Fibroblast of mammary gland (primary cell): Measurements from ENCODE around the gene LUZP1.
A peak's percentile ranks its signal among the peaks of the same experiment; 100 is the strongest.

ENCODE experiments used
- DNase-seq: peaks from one replicate; pipeline ENCODE4 v3.0.0-alpha.2; 2010; ENCODE audit warnings: low read depth
- H3K4me3 ChIP-seq: 2 replicates; pipeline ENCODE4 v1.5.1; 2011; ENCODE audit warnings: low read depth, mild to moderate bottlenecking, low read length, moderate library complexity; ENCODE audit not compliant: control insufficient read depth
- TF ChIP-seq, protein P1 (sequence below): conservative IDR thresholded peaks from 2 replicates; pipeline ENCODE4 v1.5.1; 2011; ENCODE audit warnings: low read depth, low read length, inconsistent platforms; ENCODE audit not compliant: control insufficient read depth, insufficient read depth

Gene LUZP1

DNA sequence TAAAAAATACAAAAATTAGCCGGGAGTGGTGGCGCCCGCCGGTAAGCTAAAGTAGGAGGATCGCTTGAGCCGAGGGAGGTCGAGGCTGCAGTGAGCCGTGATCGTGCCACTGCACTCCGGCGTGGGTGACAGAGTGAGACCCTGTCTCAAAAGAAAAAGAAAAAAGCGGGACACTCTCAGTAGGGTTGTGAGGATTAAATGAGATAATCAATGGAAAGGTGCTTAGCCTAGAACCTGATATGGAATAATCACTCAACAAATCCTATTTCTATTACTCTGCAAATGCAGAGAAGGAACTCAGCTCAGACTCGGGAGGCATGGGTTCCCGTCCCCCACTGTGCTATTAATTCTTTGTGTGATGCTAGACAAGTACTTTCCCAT is 529 bp upstream of the LUZP1 start:
- TF ChIP-seq, protein P1, sequence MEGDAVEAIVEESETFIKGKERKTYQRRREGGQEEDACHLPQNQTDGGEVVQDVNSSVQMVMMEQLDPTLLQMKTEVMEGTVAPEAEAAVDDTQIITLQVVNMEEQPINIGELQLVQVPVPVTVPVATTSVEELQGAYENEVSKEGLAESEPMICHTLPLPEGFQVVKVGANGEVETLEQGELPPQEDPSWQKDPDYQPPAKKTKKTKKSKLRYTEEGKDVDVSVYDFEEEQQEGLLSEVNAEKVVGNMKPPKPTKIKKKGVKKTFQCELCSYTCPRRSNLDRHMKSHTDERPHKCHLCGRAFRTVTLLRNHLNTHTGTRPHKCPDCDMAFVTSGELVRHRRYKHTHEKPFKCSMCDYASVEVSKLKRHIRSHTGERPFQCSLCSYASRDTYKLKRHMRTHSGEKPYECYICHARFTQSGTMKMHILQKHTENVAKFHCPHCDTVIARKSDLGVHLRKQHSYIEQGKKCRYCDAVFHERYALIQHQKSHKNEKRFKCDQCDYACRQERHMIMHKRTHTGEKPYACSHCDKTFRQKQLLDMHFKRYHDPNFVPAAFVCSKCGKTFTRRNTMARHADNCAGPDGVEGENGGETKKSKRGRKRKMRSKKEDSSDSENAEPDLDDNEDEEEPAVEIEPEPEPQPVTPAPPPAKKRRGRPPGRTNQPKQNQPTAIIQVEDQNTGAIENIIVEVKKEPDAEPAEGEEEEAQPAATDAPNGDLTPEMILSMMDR, result no peak
- DNase-seq, result no peak
- H3K4me3 ChIP-seq, result peak overlapping the region; percentile 91

DNA sequence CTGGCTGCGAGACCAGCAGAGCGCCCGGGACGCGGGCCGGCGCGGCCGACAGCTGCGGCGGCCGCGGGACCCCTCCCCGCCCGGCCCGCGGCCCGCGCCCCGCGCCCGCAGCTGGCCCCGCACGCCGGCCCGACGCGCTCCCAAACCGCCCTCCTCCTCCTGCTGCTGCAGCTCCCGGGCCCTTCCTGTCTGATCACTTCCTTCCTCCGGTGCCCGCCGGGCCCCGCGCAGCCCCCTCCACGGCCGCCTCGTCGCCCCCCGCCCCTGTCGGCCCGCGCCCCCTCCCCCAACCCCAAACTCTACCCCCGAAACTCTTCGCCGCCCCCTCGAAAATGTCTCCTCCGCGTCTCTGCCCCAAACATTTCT is 594 bp downstream of the LUZP1 start:
- TF ChIP-seq, protein P1, result no peak

DNA sequence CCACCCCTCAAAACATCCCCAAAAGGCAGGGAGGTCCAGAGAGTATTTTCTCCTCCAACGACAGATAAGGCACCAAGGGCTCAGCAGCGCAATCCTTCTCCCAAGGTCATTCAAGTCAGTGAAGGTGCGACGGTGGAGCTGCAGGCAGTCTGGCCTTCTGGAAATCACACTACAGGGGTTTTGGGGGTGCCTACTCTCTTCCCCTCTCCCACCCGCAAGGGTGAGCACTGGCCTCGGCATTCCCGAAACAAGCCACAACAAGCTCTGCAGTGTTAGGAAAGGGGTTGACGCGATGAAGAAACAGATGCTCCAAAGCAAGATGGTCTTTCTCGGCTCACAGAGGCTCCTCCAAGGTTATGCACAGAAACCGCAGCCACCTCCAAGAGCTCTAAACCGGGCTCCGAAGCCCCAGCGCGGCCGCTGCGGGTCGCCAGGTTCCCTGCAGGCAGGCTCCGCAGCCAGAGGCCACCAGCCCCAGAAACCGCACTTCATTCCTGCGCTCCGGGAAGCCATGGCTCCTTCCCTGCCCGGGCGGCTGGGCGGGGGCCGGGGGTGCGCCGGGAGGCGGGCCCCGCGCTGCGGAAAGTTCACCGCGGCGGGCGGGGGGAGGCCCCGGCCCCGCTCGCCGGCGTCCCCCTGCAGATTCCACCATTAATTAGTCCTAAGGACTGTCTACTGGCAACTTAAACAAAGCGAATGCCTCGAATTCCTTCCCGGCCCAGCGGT is 1.1 kb downstream of the LUZP1 start:
- peak overlapping the region; percentile 91 for H3K4me3 ChIP-seq
- peak; percentile 44 for DNase-seq
- TF ChIP-seq, protein P1, result no peak

More for the DNA sequence above, 594 bp downstream of the LUZP1 start:
- no peak for DNase-seq
- H3K4me3 ChIP-seq, result peak overlapping the region; percentile 91

DNA sequence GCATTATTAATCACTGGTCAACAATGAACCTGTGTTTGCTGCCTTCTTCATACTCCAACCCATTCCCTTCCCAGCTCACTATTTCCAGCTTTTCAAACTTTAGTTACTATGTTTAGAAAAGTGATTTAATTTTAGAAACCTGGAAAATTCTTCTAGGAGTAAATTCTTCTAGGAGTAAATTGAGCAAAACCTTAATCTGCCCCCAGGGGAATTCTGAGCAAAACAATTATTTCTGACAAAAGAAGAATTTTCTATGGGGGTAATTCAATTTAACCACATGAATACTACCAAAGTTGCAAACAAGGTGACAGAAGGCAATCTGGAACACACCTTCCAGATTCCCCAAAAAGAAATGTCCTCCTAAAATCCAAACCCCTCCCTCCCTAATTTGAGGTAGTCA is 1.8 kb downstream of the LUZP1 start:
- DNase-seq, result no peak
- peak overlapping the region; percentile 91 for H3K4me3 ChIP-seq
- TF ChIP-seq, protein P1, result no peak

DNA sequence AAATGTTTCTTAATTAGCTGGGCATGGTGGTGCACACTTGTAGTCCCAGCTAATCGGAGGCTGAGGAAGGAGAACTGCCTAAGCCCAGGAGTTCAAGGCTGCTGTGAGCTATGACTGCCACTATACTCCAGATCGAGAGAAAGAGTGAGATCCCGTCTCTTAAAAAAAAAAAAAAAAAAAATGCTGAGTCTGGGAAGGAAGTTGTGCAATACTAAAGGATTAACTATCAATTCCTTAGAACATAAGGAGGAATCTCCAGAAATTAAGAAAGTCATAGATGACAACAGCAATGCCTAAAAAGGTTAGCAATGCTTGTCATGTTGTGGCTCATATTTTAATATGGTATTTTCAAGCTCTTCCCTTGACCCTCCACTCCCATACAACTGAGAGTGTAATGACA is 5.3 kb downstream of the LUZP1 start:
- H3K4me3 ChIP-seq, result no peak overlapping the region
- TF ChIP-seq, protein P1, result no peak
- peak; percentile 40 for DNase-seq

DNA sequence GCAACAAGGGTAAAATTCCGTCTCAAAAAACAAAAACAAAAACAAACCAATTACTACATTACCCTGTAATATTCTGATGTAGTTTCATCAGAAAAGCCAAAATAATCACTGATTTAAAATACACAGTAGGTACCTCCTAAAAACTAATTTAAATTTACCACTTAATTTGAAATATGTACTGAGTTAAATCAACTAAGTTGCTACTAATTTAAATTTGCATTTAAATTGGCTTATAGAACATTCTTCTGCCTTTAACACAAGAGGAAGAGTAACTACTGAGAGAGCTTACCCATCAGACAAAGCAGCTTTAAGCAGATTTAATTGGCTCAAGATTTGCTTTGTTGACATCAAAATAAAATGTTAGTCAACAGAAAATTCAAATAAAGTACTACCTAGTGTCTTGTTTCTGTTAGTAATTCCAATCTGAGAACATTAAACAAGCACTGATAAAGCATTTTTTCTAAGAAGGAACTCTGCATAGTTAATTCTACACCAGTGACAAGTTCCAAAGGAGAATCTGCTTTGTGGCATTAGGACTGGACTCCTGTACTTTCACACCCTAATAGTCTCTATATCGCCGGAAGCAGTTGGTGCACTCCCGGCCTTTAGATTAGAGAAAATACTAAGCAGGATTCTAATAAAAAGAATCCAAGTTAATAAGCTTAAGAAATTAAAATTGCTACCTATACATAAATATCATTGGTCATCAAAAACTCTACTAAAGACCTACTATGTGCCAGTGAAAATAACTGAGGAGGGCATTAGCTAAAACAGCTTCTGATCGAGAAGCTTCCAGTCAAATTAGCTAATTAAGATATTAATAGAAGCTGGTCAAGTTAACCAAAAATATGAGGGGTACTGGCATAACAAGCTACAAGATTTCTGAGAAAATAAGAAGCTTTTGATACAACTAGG is 8.4 kb downstream of the LUZP1 start:
- H3K4me3 ChIP-seq, result no peak overlapping the region
- DNase-seq, result no peak
- TF ChIP-seq, protein P1, result no peak
